ENCODE results near the gene TCL1B.
A peak's percentile ranks its signal among the peaks of the same experiment; 100 is the strongest.
"Not testable (repeated sequence)": the region's sequence is repeated elsewhere in the genome, so short reads cannot be mapped to it uniquely, and the experiment has no call there.

Gene TCL1B

GRCh38 chr14:95685978-95686922, at the start of gene TCL1B:
TSS of gene TCL1B (plus strand) at chr14:95686426. CDS start at chr14:95686468, 42 bp downstream.
- no peak for DNase-seq

- no peak for DNase-seq
These were observed 41.2 kb upstream of the TCL1B start for GRCh38 chr14:95644981-95645380.

- DNase-seq: no peak
These were observed 40.7 kb upstream of the TCL1B start for GRCh38 chr14:95645389-95645996.

- DNase-seq: no peak
These were observed 38.3 kb upstream of the TCL1B start for GRCh38 chr14:95647926-95648325.

- DNase-seq: no peak
These were observed 37.0 kb upstream of the TCL1B start for GRCh38 chr14:95649230-95649629.

- no peak for DNase-seq
These were observed 35.2 kb upstream of the TCL1B start for GRCh38 chr14:95651028-95651427.

GRCh38 chr14:95651821-95652583, 34.2 kb upstream of the TCL1B start:
- DNase-seq: no peak

- DNase-seq: no peak
These were observed 33.5 kb upstream of the TCL1B start for GRCh38 chr14:95652690-95653089.

GRCh38 chr14:95655461-95655860, 30.8 kb upstream of the TCL1B start:
- no peak for DNase-seq

GRCh38 chr14:95656634-95657033, 29.6 kb upstream of the TCL1B start:
- no peak for DNase-seq

GRCh38 chr14:95657454-95657853, 28.8 kb upstream of the TCL1B start:
- DNase-seq: no peak

GRCh38 chr14:95659293-95659989, 26.8 kb upstream of the TCL1B start:
- DNase-seq: no peak

- DNase-seq: no peak
These were observed 26.2 kb upstream of the TCL1B start for GRCh38 chr14:95659990-95660385.

- no peak for DNase-seq
These were observed 25.3 kb upstream of the TCL1B start for GRCh38 chr14:95660651-95661515.

- no peak for DNase-seq
These were observed 23.6 kb upstream of the TCL1B start for GRCh38 chr14:95662376-95663186.

GRCh38 chr14:95663226-95663797, 22.9 kb upstream of the TCL1B start:
- DNase-seq: no peak

GRCh38 chr14:95664066-95664465, 22.2 kb upstream of the TCL1B start:
- peak in 5 of 51 donors; percentile 3 to 13 (median 4) for DNase-seq

GRCh38 chr14:95664546-95664945, 21.7 kb upstream of the TCL1B start:
- DNase-seq: no peak

GRCh38 chr14:95665530-95665929, 20.7 kb upstream of the TCL1B start:
- DNase-seq: not testable (repeated sequence)

Data from hypothalamus (tissue), 51 donors.